Esophagus muscularis mucosa (tissue), 4 donors: ENCODE results near the gene SIRT2. TPM values are rescaled to one million over a fixed set of nuclear protein-coding genes. Genes with fewer than 3 reads are reported as not detected.
A peak's percentile ranks its signal among the peaks of the same experiment; 100 is the strongest.
"Not testable (repeated sequence)": the region's sequence is repeated elsewhere in the genome, so short reads cannot be mapped to it uniquely, and the experiment has no call there.

Experiments used
- DNase-seq: peaks from one replicate; pipeline ENCODE4 v3.0.0-alpha.2; 2017; ENCODE audit errors: extremely low spot score
- H3K27ac ChIP-seq, 4 donors: fragments of 200-600 bp; sonication (generic); replicated peaks in 1 of 4; 1 replicate in 3 of 4; 2 replicates in 1 of 4; pipeline ENCODE4 v1.5.1; 2016 to 2019; ENCODE audit warnings: mild to moderate bottlenecking in 1 of 4
- H3K27me3 ChIP-seq, 4 donors: fragments of 200-600 bp; sonication (generic); one replicate each; pipeline versions ENCODE4 v1.5.1 to v1.6.0; 2016 to 2019
- H3K36me3 ChIP-seq, 4 donors: fragments of 200-600 bp; sonication (generic); one replicate each; pipeline ENCODE4 v1.5.1; 2016 to 2019
- H3K4me1 ChIP-seq, 4 donors: fragments of 200-600 bp; sonication (generic); one replicate each; pipeline ENCODE4 v1.5.1; 2016 to 2019
- H3K4me3 ChIP-seq, 4 donors: fragments of 200-600 bp; sonication (generic); 1 replicate in 2 of 4; 2 replicates in 2 of 4; pipeline ENCODE4 v1.5.1; 2016 to 2019; ENCODE audit warnings: mild to moderate bottlenecking in 4 of 4, moderate library complexity in 1 of 4
- H3K9me3 ChIP-seq, 4 donors: fragments of 200-600 bp; sonication (generic); 1 replicate in 3 of 4; 2 replicates in 1 of 4; pipeline ENCODE4 v1.5.1; 2016 to 2019
- EP300 ChIP-seq: sonication (generic); formaldehyde crosslinking; IDR thresholded peaks from one replicate; pipeline ENCODE4 v1.6.1; 2017; ENCODE audit warnings: antibody characterized with exemption
- POLR2A ChIP-seq: fragments of 450-650 bp; IDR thresholded peaks from one replicate; pipeline ENCODE4 v1.6.1; 2017; ENCODE audit warnings: antibody characterized with exemption, moderate library complexity, mild to moderate bottlenecking, low read depth
- POLR2AphosphoS5 ChIP-seq, 2 donors: sonication (generic); formaldehyde crosslinking; IDR thresholded peaks; one replicate each; pipeline ENCODE4 v1.6.1; 2017; ENCODE audit warnings: antibody characterized with exemption in 2 of 2
- WGBS: methylation state at CpG from one replicate; pipeline ENCODE4 v1.1.5; 2018; 5-methylcytosine and 5-hydroxymethylcytosine counted together
- intact Hi-C: fragments of 100-400 bp; cut with DNase I; formaldehyde crosslinking; loops from one replicate; pipeline ENCODE4 v1.15.1; 2023
- total RNA-seq, 4 donors: library from RNA; depleted of rRNA; stranded (reverse); fragments of >200 nt; gene quantifications; one replicate each; pipeline versions ENCODE4 v1.1.0 to v1.2.1, GENCODE V29; 2016
- TF ChIP-seq, protein P1 (sequence below), 3 experiments: fragments of 200-600 bp in 2 of 3; fragments of 450-650 bp in 1 of 3; sonication (generic) in 2 of 3; IDR thresholded peaks; one replicate each; pipeline ENCODE4 v1.5.1; 2017 to 2019; ENCODE audit warnings: antibody characterized with exemption in 3 of 3, mild to moderate bottlenecking in 2 of 3, moderate library complexity in 1 of 3

The SIRT2 gene
- total RNA-seq, 4 donors from 2014 or later: 72.7 to 114 (median 95.0) TPM

DNA sequence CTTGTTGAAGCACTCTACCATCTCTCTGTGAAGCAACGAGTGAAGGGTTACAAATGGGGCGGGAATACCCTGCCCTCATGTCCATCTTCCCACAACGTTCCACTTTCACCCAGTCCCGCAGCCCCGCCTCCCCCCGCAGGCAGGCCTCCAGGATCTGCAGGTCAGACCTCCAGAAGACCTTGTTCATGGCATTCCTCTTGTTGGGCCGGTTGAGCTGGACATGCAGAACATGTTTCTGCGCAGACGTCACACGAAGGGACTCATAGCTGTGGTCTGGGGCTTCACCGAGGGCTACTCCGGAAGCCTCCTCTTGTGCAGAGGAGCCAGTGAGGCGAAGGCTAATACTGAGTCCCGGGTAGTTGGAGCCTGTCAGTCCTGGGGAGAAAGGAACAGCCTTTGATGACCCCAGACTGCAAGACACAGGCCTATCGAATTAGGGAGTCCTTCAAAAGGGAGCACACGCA lies 68.2 kb downstream of the SIRT2 start:
- peak overlapping the region; percentile 89 to 93 (median 92) for H3K27ac ChIP-seq
- WGBS: 3% methylated on average over 5 of the region's 16 CpGs

DNA sequence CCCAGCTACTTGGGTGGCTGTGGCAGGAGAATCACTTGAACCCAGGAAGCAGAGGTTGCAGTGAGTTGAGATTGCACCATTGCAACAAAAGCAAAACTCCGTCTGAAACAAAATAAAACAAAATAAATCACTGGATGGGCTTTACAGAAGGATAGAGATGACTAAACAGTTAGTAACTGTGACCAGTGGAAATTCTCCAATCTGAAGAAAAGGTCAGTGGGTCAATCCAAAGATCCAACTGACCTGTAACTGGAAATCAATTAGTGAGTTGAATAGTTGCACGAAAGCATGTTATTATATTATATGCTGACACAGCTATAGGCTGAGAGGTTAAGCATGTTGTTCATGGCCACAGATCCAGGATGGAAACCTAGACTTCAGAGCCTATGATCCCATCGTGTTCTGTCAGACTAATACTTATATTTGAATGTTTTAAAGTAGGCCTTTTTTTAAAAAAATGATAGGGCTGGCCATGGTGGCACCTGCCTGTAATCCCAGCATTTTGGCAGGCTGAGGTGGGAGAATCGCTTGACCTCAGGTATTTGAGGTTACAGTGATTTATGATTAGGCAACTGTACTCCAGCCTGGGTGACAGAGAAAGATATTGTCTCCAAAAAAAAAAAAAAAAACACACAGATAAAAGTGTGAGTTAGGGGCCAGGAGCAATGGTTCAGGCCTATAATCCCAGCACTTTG lies 69.2 kb downstream of the SIRT2 start:
- Histone ChIP-seq H3K9me3 (no peaks in the 10 kb centered on the region), H3K36me3 (peaks cover 12 to 53% (median 45%) of the 10 kb centered on the region in 4 donors), H3K4me3 (peak overlapping the region in 3 of 4 donors; percentile 69 to 76 (median 71)), H3K4me1 (peaks cover 34 to 57% (median 42%) of the 10 kb centered on the region in 4 donors), H3K27me3 (no peaks in the 10 kb centered on the region), H3K27ac (peak overlapping the region; percentile 89 to 93 (median 92))
- intact Hi-C loops: loop anchor here (10.0 kb wide), 1 partner anchor 195 kb away; no protein-coding TSS in a partner anchor
- TF ChIP-seq POLR2AphosphoS5 (IDR thresholded peaks at IDR 0.05) (no peak), EP300 (no peak), POLR2A (no peak)
- TF ChIP-seq, protein P1, sequence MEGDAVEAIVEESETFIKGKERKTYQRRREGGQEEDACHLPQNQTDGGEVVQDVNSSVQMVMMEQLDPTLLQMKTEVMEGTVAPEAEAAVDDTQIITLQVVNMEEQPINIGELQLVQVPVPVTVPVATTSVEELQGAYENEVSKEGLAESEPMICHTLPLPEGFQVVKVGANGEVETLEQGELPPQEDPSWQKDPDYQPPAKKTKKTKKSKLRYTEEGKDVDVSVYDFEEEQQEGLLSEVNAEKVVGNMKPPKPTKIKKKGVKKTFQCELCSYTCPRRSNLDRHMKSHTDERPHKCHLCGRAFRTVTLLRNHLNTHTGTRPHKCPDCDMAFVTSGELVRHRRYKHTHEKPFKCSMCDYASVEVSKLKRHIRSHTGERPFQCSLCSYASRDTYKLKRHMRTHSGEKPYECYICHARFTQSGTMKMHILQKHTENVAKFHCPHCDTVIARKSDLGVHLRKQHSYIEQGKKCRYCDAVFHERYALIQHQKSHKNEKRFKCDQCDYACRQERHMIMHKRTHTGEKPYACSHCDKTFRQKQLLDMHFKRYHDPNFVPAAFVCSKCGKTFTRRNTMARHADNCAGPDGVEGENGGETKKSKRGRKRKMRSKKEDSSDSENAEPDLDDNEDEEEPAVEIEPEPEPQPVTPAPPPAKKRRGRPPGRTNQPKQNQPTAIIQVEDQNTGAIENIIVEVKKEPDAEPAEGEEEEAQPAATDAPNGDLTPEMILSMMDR (IDR thresholded peaks at IDR 0.05): no peak
- WGBS: 79% methylated on average over 4 of the region's 4 CpGs
- DNase-seq: no peak

More for the DNA sequence above, 68.2 kb downstream of the SIRT2 start:
- Histone ChIP-seq H3K4me3 (peak overlapping the region; percentile 69 to 76 (median 70)), H3K4me1 (peaks cover 42 to 67% (median 46%) of the 10 kb centered on the region in 4 donors), H3K27me3 (no peaks in the 10 kb centered on the region), H3K9me3 (no peaks in the 10 kb centered on the region), H3K36me3 (peaks cover 16 to 53% (median 47%) of the 10 kb centered on the region in 4 donors)
- DNase-seq: no peak
- intact Hi-C loops: loop anchor here (10.0 kb wide), 1 partner anchor 196 kb away; no protein-coding TSS in a partner anchor
- TF ChIP-seq, protein P1 (IDR thresholded peaks at IDR 0.05): no peak
- peak in 1 of 2 donors; percentile 14 for TF ChIP-seq POLR2AphosphoS5 (IDR thresholded peaks at IDR 0.05)

- Histone ChIP-seq H3K4me1 (peaks cover 31 to 48% (median 40%) of the 10 kb centered on the region in 4 donors), H3K36me3 (peaks cover 15 to 51% (median 44%) of the 10 kb centered on the region in 4 donors)
- H3K9me3 ChIP-seq, H3K27ac ChIP-seq, H3K4me3 ChIP-seq, intact Hi-C loops, H3K27me3 ChIP-seq, DNase-seq: not testable (repeated sequence)
- 90% methylated on average over 7 of the region's 7 CpGs for WGBS
Observed at GRCh38 chr19:38829203-38829602, 70.2 kb downstream of the SIRT2 start.

Other genes starting within 250 kb of the SIRT2 start
- 1 to 10 TPM in 3 of 4 donors, under 1 TPM in 1; 0.83 to 2.1 (median 1.6) TPM for gene CAPN12, start 155.1 kb downstream of the SIRT2 start, total RNA-seq
- gene LGALS7, start 126.1 kb downstream of the SIRT2 start, total RNA-seq: not detected
- gene LGALS7B, start 110.4 kb downstream of the SIRT2 start, total RNA-seq: not detected
- 1 to 10 TPM in 1 of 4 donors, under 1 TPM in 2, not detected in 1; 0.42 to 2.9 (median 0.50) TPM for gene LGALS4, start 86.7 kb downstream of the SIRT2 start, total RNA-seq
- 100 to 1,000 TPM; 117 to 188 (median 155) TPM for gene ECH1, start 67.8 kb downstream of the SIRT2 start, total RNA-seq
- 100 to 1,000 TPM; 126 to 202 (median 180) TPM for gene HNRNPL, start 49.6 kb downstream of the SIRT2 start, total RNA-seq
- 10 to 100 TPM in 1 of 4 donors, 1 to 10 TPM in 3; 4.6 to 10.4 (median 6.6) TPM for gene RINL, start 21.3 kb downstream of the SIRT2 start, total RNA-seq
- 10 to 100 TPM; 24.1 to 39.4 (median 35.8) TPM for gene NFKBIB, start 351 bp upstream of the SIRT2 start, total RNA-seq
- under 1 TPM in 1 of 4 donors, not detected in 3; 0.50 TPM for gene CCER2, start 12.6 kb upstream of the SIRT2 start, total RNA-seq
- 10 to 100 TPM in 2 of 4 donors, 1 to 10 TPM in 2; 6.8 to 14.6 (median 9.1) TPM for gene SARS2, start 31.1 kb upstream of the SIRT2 start, total RNA-seq
- gene MRPS12, start 31.3 kb upstream of the SIRT2 start, total RNA-seq: 10 to 100 TPM; 18.0 to 33.2 (median 27.3) TPM
- 10 to 100 TPM; 24.9 to 47.8 (median 34.8) TPM for gene FBXO17, start 76.1 kb upstream of the SIRT2 start, total RNA-seq
- 10 to 100 TPM in 2 of 4 donors, 1 to 10 TPM in 1, under 1 TPM in 1; 0.83 to 14.1 (median 7.6) TPM for gene FBXO27, start 132.9 kb upstream of the SIRT2 start, total RNA-seq
- not detected for gene ACP7, start 184.8 kb upstream of the SIRT2 start, total RNA-seq
- 10 to 100 TPM in 2 of 4 donors, 1 to 10 TPM in 2; 8.3 to 18.4 (median 11.0) TPM for gene PAK4, start 226.2 kb upstream of the SIRT2 start, total RNA-seq